Astrocyte (in vitro differentiated cells and primary cell): ENCODE results near the gene PLXNA3.

Experiments used
- CTCF ChIP-seq: IDR thresholded peaks from 2 replicates; pipeline ENCODE4 v1.5.1; 2011; ENCODE audit warnings: low read depth, mild to moderate bottlenecking, inconsistent platforms, low read length, moderate library complexity; ENCODE audit not compliant: insufficient read depth
- EZH2 ChIP-seq: IDR thresholded peaks from 2 replicates; pipeline ENCODE4 v1.6.1; 2012; ENCODE audit warnings: mild to moderate bottlenecking, low read length, inconsistent platforms; ENCODE audit not compliant: insufficient read depth

- TF ChIP-seq CTCF (no peak), EZH2 (no peak)
These were observed 8.8 kb downstream of the PLXNA3 start for GRCh38 chrX:154466907-154467306.
